ENCODE results near the gene TM4SF4.

GRCh38 chr3:149476225-149476624 is 1.7 kb downstream of the TM4SF4 start:
- TF ChIP-seq POLR2AphosphoS5 (IDR thresholded peaks at IDR 0.05; ENCODE audit: borderline replicate concordance, low read depth, low read length) (no peak), EZH2 (IDR thresholded peaks at IDR 0.05) (no peak)

All from SK-N-MC (cell line).